AG04450 (cell line): ENCODE data around the gene OR2A12. TPM values are rescaled to one million over a fixed set of nuclear protein-coding genes. Genes with fewer than 3 reads are reported as not detected.
"Not testable (repeated sequence)": the region's sequence is repeated elsewhere in the genome, so short reads cannot be mapped to it uniquely, and the experiment has no call there.

Experiments
- CTCF ChIA-PET: fragments of 300-600, 350-600 bp; formaldehyde crosslinking; extraction: SDS; loops from one replicate; lab custom pipeline; 2022; ENCODE audit warnings: antibody characterized with exemption, inconsistent platforms; lab: Charles Lee
- POLR2A ChIA-PET: fragments of 350-600 bp; formaldehyde crosslinking; extraction: SDS; loops from one replicate; lab custom pipeline; 2021; ENCODE audit warnings: antibody characterized with exemption, inconsistent platforms; lab: Yijun Ruan, JAX
- DNase-seq: peaks from one replicate; pipeline ENCODE4 v3.0.0-alpha.2; 2011; ENCODE audit warnings: low read depth, low spot score
- H3K27ac ChIP-seq: one replicate; pipeline ENCODE4 v1.5.1; 2012; ENCODE audit warnings: low read depth, low read length, control low read depth
- H3K27me3 ChIP-seq: one replicate; pipeline ENCODE4 v1.6.0; 2012; ENCODE audit warnings: low read length; ENCODE audit not compliant: control insufficient read depth, insufficient read depth
- H3K4me3 ChIP-seq: 2 replicates; pipeline ENCODE4 v1.5.1; 2011; ENCODE audit warnings: mild to moderate bottlenecking, low read depth, low read length, control low read depth
- H3K9me3 ChIP-seq: 2 replicates; pipeline ENCODE4 v1.5.1; 2012; ENCODE audit warnings: low read length; ENCODE audit not compliant: control insufficient read depth, insufficient read depth
- CTCF ChIP-seq: IDR thresholded peaks from 2 replicates; pipeline ENCODE4 v1.5.1; 2011; ENCODE audit warnings: low read depth, low read length, control low read depth, inconsistent platforms
- polyA plus RNA-seq: library from polyadenylated mRNA; depleted of rRNA; stranded (reverse); fragments of >200 nt; gene quantifications from 2 replicates; pipeline ENCODE4 v1.2.3, GENCODE V29; 2011

Gene OR2A12
- polyA plus RNA-seq, 1 experiment: not detected

DNA sequence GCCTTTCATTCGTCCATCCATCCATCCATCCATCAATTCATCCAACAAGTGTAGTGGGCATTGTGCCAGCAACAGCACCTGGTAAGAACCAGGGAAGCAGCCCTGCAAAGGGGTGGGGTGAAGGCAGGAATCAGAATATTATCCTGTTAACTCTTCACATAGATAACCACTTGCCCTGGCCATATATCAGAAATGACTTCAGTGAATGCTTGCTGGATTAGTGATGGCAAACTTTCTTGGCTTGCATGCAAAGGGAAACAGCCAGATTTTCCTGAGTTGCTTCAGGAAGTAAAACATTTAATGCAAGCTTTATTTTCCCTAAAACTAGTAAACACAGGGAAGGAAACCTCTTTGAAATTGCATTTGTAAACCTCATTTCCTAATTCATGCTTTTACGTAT lies 36.6 kb upstream of the OR2A12 start:
- CTCF ChIA-PET: no interaction called here
- Histone ChIP-seq H3K4me3 (no peak overlapping the region), H3K9me3 (no peaks in the 10 kb centered on the region), H3K27ac (no peak overlapping the region), H3K27me3 (no peaks in the 10 kb centered on the region)
- no peak for DNase-seq
- POLR2A ChIA-PET: no interaction called here
- TF ChIP-seq CTCF: no peak

GRCh38 chr7:144050093-144050492 lies 36.0 kb upstream of the OR2A12 start:
- no peak overlapping the region for H3K4me3 ChIP-seq
- no peaks in the 10 kb centered on the region for H3K27me3 ChIP-seq
- ChIA-PET CTCF (no interaction called here), POLR2A (no interaction called here)
- no peak for DNase-seq
- H3K9me3 ChIP-seq: no peaks in the 10 kb centered on the region
- no peak for TF ChIP-seq CTCF
- no peak overlapping the region for H3K27ac ChIP-seq

- H3K9me3 ChIP-seq, CTCF ChIA-PET, H3K27ac ChIP-seq, DNase-seq, H3K27me3 ChIP-seq, POLR2A ChIA-PET, H3K4me3 ChIP-seq: not testable (repeated sequence)
Measured at GRCh38 chr7:144050884-144051283, 35.2 kb upstream of the OR2A12 start.

GRCh38 chr7:144057954-144058353 lies 28.1 kb upstream of the OR2A12 start:
- no peaks in the 10 kb centered on the region for H3K9me3 ChIP-seq
- no peak for DNase-seq
- ChIA-PET CTCF (no interaction called here), POLR2A (no interaction called here)
- H3K27ac ChIP-seq: no peak overlapping the region
- H3K4me3 ChIP-seq: no peak overlapping the region
- no peaks in the 10 kb centered on the region for H3K27me3 ChIP-seq
- no peak for TF ChIP-seq CTCF

- no peak for DNase-seq
- H3K9me3 ChIP-seq: no peaks in the 10 kb centered on the region
- CTCF ChIA-PET: no interaction called here
- H3K4me3 ChIP-seq: no peak overlapping the region
- POLR2A ChIA-PET: no interaction called here
- H3K27me3 ChIP-seq: no peaks in the 10 kb centered on the region
- H3K27ac ChIP-seq: no peak overlapping the region
- no peak for TF ChIP-seq CTCF
Measured at GRCh38 chr7:144063710-144064109, 22.4 kb upstream of the OR2A12 start.

- H3K4me3 ChIP-seq: no peak within 1 kb of the TSS
- no peaks in the 10 kb centered on the region for H3K9me3 ChIP-seq
- no peak for DNase-seq
- CTCF ChIA-PET: no interaction called here
- TF ChIP-seq CTCF: no peak
- no peak within 1 kb of the TSS for H3K27ac ChIP-seq
- no peaks in the 10 kb centered on the region for H3K27me3 ChIP-seq
- POLR2A ChIA-PET: no interaction called here
Measured at GRCh38 chr7:144069511-144069910, 16.6 kb upstream of the OR2A12 start, which contains the start of gene OR2A25. TSS of gene OR2A25 (plus strand) at chr7:144069811. CDS start at chr7:144074220, 4,409 bp downstream.
